ENCODE data around the gene AFF1.

DNA sequence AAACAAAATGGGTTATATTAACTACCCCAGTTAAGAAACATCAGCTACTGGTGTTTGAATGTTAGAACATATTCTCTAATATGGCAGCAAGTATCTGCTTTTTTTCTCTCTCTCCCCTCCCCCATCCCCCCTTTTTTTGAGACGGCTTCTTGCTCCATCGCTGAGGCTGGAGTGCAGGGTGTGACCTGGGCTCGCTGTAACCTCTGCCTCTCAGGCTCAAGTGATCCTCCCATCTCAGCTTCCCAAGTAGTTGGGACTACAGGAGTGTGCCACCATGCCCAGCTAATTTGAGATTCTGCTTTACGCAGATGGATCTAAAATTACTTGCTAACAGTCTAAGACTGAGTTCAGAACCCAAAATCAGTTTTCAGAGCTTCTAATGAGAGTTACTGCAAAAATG is 101.9 kb downstream of the AFF1 start:
- no peak for TF ChIP-seq SMAD3 (CRISPR knock-in tag; IDR thresholded peaks at IDR 0.05; ENCODE audit: borderline replicate concordance)
- TF ChIP-seq, protein P1, sequence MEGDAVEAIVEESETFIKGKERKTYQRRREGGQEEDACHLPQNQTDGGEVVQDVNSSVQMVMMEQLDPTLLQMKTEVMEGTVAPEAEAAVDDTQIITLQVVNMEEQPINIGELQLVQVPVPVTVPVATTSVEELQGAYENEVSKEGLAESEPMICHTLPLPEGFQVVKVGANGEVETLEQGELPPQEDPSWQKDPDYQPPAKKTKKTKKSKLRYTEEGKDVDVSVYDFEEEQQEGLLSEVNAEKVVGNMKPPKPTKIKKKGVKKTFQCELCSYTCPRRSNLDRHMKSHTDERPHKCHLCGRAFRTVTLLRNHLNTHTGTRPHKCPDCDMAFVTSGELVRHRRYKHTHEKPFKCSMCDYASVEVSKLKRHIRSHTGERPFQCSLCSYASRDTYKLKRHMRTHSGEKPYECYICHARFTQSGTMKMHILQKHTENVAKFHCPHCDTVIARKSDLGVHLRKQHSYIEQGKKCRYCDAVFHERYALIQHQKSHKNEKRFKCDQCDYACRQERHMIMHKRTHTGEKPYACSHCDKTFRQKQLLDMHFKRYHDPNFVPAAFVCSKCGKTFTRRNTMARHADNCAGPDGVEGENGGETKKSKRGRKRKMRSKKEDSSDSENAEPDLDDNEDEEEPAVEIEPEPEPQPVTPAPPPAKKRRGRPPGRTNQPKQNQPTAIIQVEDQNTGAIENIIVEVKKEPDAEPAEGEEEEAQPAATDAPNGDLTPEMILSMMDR (IDR thresholded peaks at IDR 0.05): no peak
- TF ChIP-seq, protein P2, sequence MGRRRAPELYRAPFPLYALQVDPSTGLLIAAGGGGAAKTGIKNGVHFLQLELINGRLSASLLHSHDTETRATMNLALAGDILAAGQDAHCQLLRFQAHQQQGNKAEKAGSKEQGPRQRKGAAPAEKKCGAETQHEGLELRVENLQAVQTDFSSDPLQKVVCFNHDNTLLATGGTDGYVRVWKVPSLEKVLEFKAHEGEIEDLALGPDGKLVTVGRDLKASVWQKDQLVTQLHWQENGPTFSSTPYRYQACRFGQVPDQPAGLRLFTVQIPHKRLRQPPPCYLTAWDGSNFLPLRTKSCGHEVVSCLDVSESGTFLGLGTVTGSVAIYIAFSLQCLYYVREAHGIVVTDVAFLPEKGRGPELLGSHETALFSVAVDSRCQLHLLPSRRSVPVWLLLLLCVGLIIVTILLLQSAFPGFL (CRISPR knock-in tag; IDR thresholded peaks at IDR 0.05; ENCODE audit: borderline replicate concordance): no peak
- no peak for TF ChIP-seq FOXJ3 (CRISPR knock-in tag; IDR thresholded peaks at IDR 0.05; ENCODE audit: borderline replicate concordance)
- TF ChIP-seq TCF7 (CRISPR knock-in tag; IDR thresholded peaks at IDR 0.05; ENCODE audit: low read depth): no peak

All from WTC11 (cell line).